HG03439 (cell line): Measurements from ENCODE around the gene DLG3.
"Not testable (repeated sequence)": the region's sequence is repeated elsewhere in the genome, so short reads cannot be mapped to it uniquely, and the experiment has no call there.

ENCODE experiments used
- ATAC-seq: cut with Tn5 transposase; IDR thresholded peaks from one replicate; pipeline ENCODE4 v1.9.1; 2021; ENCODE audit warnings: mild to moderate bottlenecking, moderate library complexity; ENCODE audit not compliant: unreplicated experiment

DLG3 gene

GRCh38 chrX:70444326-70444945 lies at the start of gene DLG3:
Gene DLG3 (plus strand): TSS chrX:70444835. CDS start chrX:70445202, 367 bp downstream.
- no peak for ATAC-seq

- no peak for ATAC-seq
These were observed 45.7 kb upstream of the DLG3 start for GRCh38 chrX:70398899-70399298.

- not testable (repeated sequence) for ATAC-seq
These were observed 44.5 kb upstream of the DLG3 start for GRCh38 chrX:70400181-70400580.

GRCh38 chrX:70402721-70403120 lies 41.9 kb upstream of the DLG3 start:
- ATAC-seq: no peak

- ATAC-seq: no peak
These were observed 39.6 kb upstream of the DLG3 start for GRCh38 chrX:70405003-70405402.

- no peak for ATAC-seq
These were observed 33.7 kb upstream of the DLG3 start for GRCh38 chrX:70410921-70411320.

GRCh38 chrX:70411475-70411874 lies 33.2 kb upstream of the DLG3 start:
- ATAC-seq: no peak

GRCh38 chrX:70421618-70422017 lies 23.0 kb upstream of the DLG3 start:
- no peak for ATAC-seq

GRCh38 chrX:70422851-70423341 lies 21.7 kb upstream of the DLG3 start, which contains the start of gene GDPD2:
Gene GDPD2 (plus strand): TSS chrX:70423314. CDS start chrX:70424985, 1,671 bp downstream.
- ATAC-seq: no peak

- no peak for ATAC-seq
These were observed 20.5 kb upstream of the DLG3 start for GRCh38 chrX:70423936-70424675.

- no peak for ATAC-seq
These were observed 19.8 kb upstream of the DLG3 start for GRCh38 chrX:70424801-70425200.

GRCh38 chrX:70426286-70427278 lies 18.1 kb upstream of the DLG3 start:
- ATAC-seq: no peak

GRCh38 chrX:70427365-70427764 lies 17.3 kb upstream of the DLG3 start:
- ATAC-seq: no peak

GRCh38 chrX:70429759-70430158 lies 14.9 kb upstream of the DLG3 start:
- ATAC-seq: no peak

GRCh38 chrX:70432936-70433847 lies 11.4 kb upstream of the DLG3 start:
- no peak for ATAC-seq

- ATAC-seq: peak; percentile 76
These were observed 10.7 kb upstream of the DLG3 start for GRCh38 chrX:70433848-70434351.

- peak; percentile 68 for ATAC-seq
These were observed 10.2 kb upstream of the DLG3 start for GRCh38 chrX:70434352-70434866.

GRCh38 chrX:70434914-70435586 lies 9.6 kb upstream of the DLG3 start:
- ATAC-seq: no peak

GRCh38 chrX:70436343-70436742 lies 8.3 kb upstream of the DLG3 start:
- ATAC-seq: no peak
